CD14-positive monocyte (primary cell): Measurements from ENCODE around the gene PEX11G. TPM values are rescaled to one million over a fixed set of nuclear protein-coding genes. Genes with fewer than 3 reads are reported as not detected.
"Not testable (repeated sequence)": the region's sequence is repeated elsewhere in the genome, so short reads cannot be mapped to it uniquely, and the experiment has no call there.

ENCODE experiments used
- DNase-seq, 3 donors: peaks; one replicate each; pipeline ENCODE4 v3.0.0-alpha.2; 2011 to 2022
- H2AFZ ChIP-seq: 2 replicates; pipeline ENCODE4 v1.6.0; 2012; ENCODE audit warnings: mild to moderate bottlenecking, low read depth, low read length, inconsistent platforms; ENCODE audit not compliant: insufficient read depth, poor library complexity, severe bottlenecking
- H3K27ac ChIP-seq, 2 donors: 1 replicate in 1 of 2; 2 replicates in 1 of 2; pipeline ENCODE4 v1.5.1; 2012 to 2013; ENCODE audit warnings: low read length in 2 of 2, control low read depth in 1 of 2, inconsistent platforms in 1 of 2, low read depth in 1 of 2, mild to moderate bottlenecking in 1 of 2
- H3K27me3 ChIP-seq, 2 donors: one replicate each; pipeline versions ENCODE4 v1.6.0 to v1.6.1; 2011 to 2013; ENCODE audit warnings: low read length in 2 of 2; ENCODE audit not compliant: control insufficient read depth in 2 of 2, insufficient read depth in 2 of 2
- H3K36me3 ChIP-seq, 2 donors: replicated peaks in 1 of 2; 1 replicate in 1 of 2; 2 replicates in 1 of 2; pipeline versions ENCODE4 v1.5.1 to v1.6.1; 2012 to 2013; ENCODE audit warnings: low read length in 2 of 2, control low read depth in 1 of 2, inconsistent platforms in 1 of 2, mild to moderate bottlenecking in 1 of 2; ENCODE audit not compliant: insufficient read depth in 2 of 2, control insufficient read depth in 1 of 2
- H3K4me1 ChIP-seq, 2 donors: 1 replicate in 1 of 2; 2 replicates in 1 of 2; pipeline versions ENCODE4 v1.5.1 to v1.6.1; 2012 to 2013; ENCODE audit warnings: low read length in 2 of 2, control low read depth in 1 of 2, inconsistent platforms in 1 of 2, mild to moderate bottlenecking in 1 of 2, moderate library complexity in 1 of 2; ENCODE audit not compliant: insufficient read depth in 2 of 2, control insufficient read depth in 1 of 2
- H3K4me2 ChIP-seq: replicated peaks from 2 replicates; pipeline ENCODE3; 2012; ENCODE audit warnings: low read length, moderate library complexity, mild to moderate bottlenecking; ENCODE audit not compliant: poor library complexity, severe bottlenecking; ENCODE audit errors: extremely low read depth
- H3K4me3 ChIP-seq, 3 experiments: fragments of 200-600 bp in 1 of 3; sonication (generic) in 1 of 3; replicated peaks in 1 of 3; 1 replicate in 2 of 3; 2 replicates in 1 of 3; pipeline ENCODE4 v1.5.1; 2011 to 2013; ENCODE audit warnings: low read length in 3 of 3, mild to moderate bottlenecking in 3 of 3, control low read depth in 2 of 3, low read depth in 2 of 3, inconsistent platforms in 1 of 3, moderate library complexity in 1 of 3
- H3K79me2 ChIP-seq: 2 replicates; pipeline ENCODE4 v1.6.0; 2012; ENCODE audit warnings: mild to moderate bottlenecking, control low read depth, inconsistent platforms, low read length, moderate library complexity; ENCODE audit not compliant: insufficient read depth
- H3K9ac ChIP-seq: 2 replicates; pipeline ENCODE4 v1.6.0; 2017; ENCODE audit warnings: low read length, mild to moderate bottlenecking; ENCODE audit not compliant: insufficient read depth, poor library complexity, severe bottlenecking
- H3K9me3 ChIP-seq, 2 donors: replicated peaks in 1 of 2; 1 replicate in 1 of 2; 2 replicates in 1 of 2; pipeline versions ENCODE4 v1.5.1 to v1.6.1; 2012 to 2013; ENCODE audit warnings: low read length in 2 of 2, control low read depth in 1 of 2; ENCODE audit not compliant: control insufficient read depth in 1 of 2, insufficient read depth in 1 of 2
- H4K20me1 ChIP-seq: 2 replicates; pipeline ENCODE4 v1.6.0; 2012; ENCODE audit warnings: mild to moderate bottlenecking, low read length, control low read depth, moderate library complexity; ENCODE audit not compliant: insufficient read depth
- H3K27ac Mint-ChIP-seq, 7 donors: one replicate each; pipeline ENCODE4 v1.8.0; 2020; ENCODE audit warnings: mild to moderate bottlenecking in 7 of 7, mixed read lengths in 7 of 7, moderate library complexity in 6 of 7, inconsistent platforms in 2 of 7
- H3K27me3 Mint-ChIP-seq, 3 donors: one replicate each; pipeline ENCODE4 v1.8.0; 2021 to 2022; ENCODE audit warnings: low read depth in 3 of 3, mild to moderate bottlenecking in 3 of 3, mixed read lengths in 3 of 3, moderate library complexity in 3 of 3, inconsistent platforms in 1 of 3
- H3K36me3 Mint-ChIP-seq, 2 donors: one replicate each; pipeline ENCODE4 v1.8.0; 2020; ENCODE audit warnings: mixed read lengths in 2 of 2, inconsistent platforms in 1 of 2, mild to moderate bottlenecking in 1 of 2
- H3K4me1 Mint-ChIP-seq: one replicate; pipeline ENCODE4 v1.8.0; 2020; ENCODE audit warnings: mild to moderate bottlenecking, mixed read lengths
- H3K4me3 Mint-ChIP-seq, 2 donors: one replicate each; pipeline ENCODE4 v1.8.0; 2020; ENCODE audit warnings: mild to moderate bottlenecking in 2 of 2, mixed read lengths in 2 of 2, moderate library complexity in 1 of 2
- H3K9me3 Mint-ChIP-seq, 7 donors: one replicate each; pipeline ENCODE4 v1.8.0; 2020 to 2022; ENCODE audit warnings: mixed read lengths in 7 of 7, mild to moderate bottlenecking in 6 of 7, moderate library complexity in 6 of 7, inconsistent platforms in 2 of 7
- CTCF ChIP-seq: fragments of 200-600 bp; IDR thresholded peaks from one replicate; pipeline ENCODE4 v1.8.0; 2022; ENCODE audit warnings: antibody characterized with exemption, mild to moderate bottlenecking
- WGBS: methylation state at CpG from one replicate; pipeline ENCODE4 v1.1.5; 2013; ENCODE audit warnings: missing lambda C conversion rate; ENCODE audit not compliant: insufficient coverage; 5-methylcytosine and 5-hydroxymethylcytosine counted together
- intact Hi-C, 2 donors: fragments of 100-400 bp; cut with micrococcal nuclease; formaldehyde crosslinking; loops; one replicate each; pipeline versions ENCODE4 v1.15.0 to v1.15.1; 2023
- polyA plus RNA-seq, 3 donors: library from polyadenylated mRNA; depleted of rRNA in 1 of 3; unstranded in 2 of 3; stranded (reverse) in 1 of 3; fragments of 300-500 nt in 2 of 3; fragments of >200 nt in 1 of 3; fragmentation: Illumina TruSeq in 2 of 3; gene quantifications; 1 replicate in 2 of 3; 2 replicates in 1 of 3; pipeline ENCODE4 v1.2.3, GENCODE V29; 2012 to 2021

PEX11G gene
- polyA plus RNA-seq, 3 donors = 0.77 to 3.0 (median 1.4) TPM

- Mint-ChIP-seq H3K9me3 (peaks cover 0 to 3% (median 0%) of the 10 kb centered on the region in 7 donors), H3K4me3 (no peak overlapping the region), H3K27ac (peak overlapping the region in 5 of 7 donors; percentile 13 to 80 (median 67)), H3K4me1 (no peaks in the 10 kb centered on the region), H3K36me3 (peaks cover 49 to 71% of the 10 kb centered on the region in 2 donors), H3K27me3 (no peaks in the 10 kb centered on the region)
- Histone ChIP-seq H3K4me3 (no peak overlapping the region), H4K20me1 (peaks cover 73% of the 10 kb centered on the region), H3K79me2 (peaks cover 37% of the 10 kb centered on the region), H3K27me3 (no peaks in the 10 kb centered on the region), H3K9ac (no peak overlapping the region), H3K36me3 (peaks cover 45 to 81% of the 10 kb centered on the region in 2 donors), H3K4me2 (no peak overlapping the region), H3K9me3 (no peaks in the 10 kb centered on the region), H3K4me1 (no peaks in the 10 kb centered on the region), H2AFZ (no peak overlapping the region), H3K27ac (no peak overlapping the region)
- 97% methylated on average over 3 of the region's 3 CpGs for WGBS
- intact Hi-C loops = no loop called here
- no peak for DNase-seq
- TF ChIP-seq CTCF = no peak
These were observed 53.2 kb downstream of the PEX11G start for GRCh38 chr19:7435586-7435985.

DNA sequence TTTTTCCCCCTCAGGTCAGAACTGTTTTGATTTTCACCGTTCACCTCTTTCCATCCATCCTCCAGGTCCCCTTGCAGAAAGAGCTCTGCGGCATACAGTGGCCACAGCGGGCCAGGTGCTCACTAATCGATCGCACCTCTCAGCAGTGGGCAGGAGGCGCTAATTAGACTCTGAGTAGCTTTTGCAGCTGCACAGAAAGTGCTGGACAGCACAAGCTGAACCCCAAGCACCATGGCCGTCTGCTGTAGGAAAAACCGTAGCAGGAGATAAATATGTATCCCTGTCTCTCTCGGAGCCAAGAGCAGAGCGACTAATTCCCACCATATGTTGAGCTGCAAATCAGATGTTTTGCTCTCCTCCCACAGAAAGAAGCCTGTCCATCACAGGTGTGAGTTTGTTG is 54.4 kb downstream of the PEX11G start:
- Mint-ChIP-seq H3K27ac (peak overlapping the region in 1 of 7 donors; percentile 78), H3K4me3 (no peak overlapping the region), H3K9me3 (peaks cover 0 to 3% (median 0%) of the 10 kb centered on the region in 7 donors), H3K4me1 (no peaks in the 10 kb centered on the region), H3K36me3 (peaks cover 45 to 70% of the 10 kb centered on the region in 2 donors), H3K27me3 (no peaks in the 10 kb centered on the region)
- no peak for TF ChIP-seq CTCF
- H3K9ac ChIP-seq = no peak overlapping the region
- intact Hi-C loops = no loop called here
- WGBS = 98% methylated on average over 8 of the region's 10 CpGs
- H2AFZ ChIP-seq = no peak overlapping the region
- DNase-seq = no peak
- peaks cover 70% of the 10 kb centered on the region for H4K20me1 ChIP-seq
- peak overlapping the region in 1 of 2 donors; percentile 20 for H3K27ac ChIP-seq
- peaks cover 42 to 80% of the 10 kb centered on the region in 2 donors for H3K36me3 ChIP-seq
- no peaks in the 10 kb centered on the region for H3K4me1 ChIP-seq
- H3K4me3 ChIP-seq = no peak overlapping the region
- H3K79me2 ChIP-seq = peaks cover 42% of the 10 kb centered on the region
- H3K27me3 ChIP-seq = no peaks in the 10 kb centered on the region
- no peaks in the 10 kb centered on the region for H3K9me3 ChIP-seq
- H3K4me2 ChIP-seq = no peak overlapping the region

DNA sequence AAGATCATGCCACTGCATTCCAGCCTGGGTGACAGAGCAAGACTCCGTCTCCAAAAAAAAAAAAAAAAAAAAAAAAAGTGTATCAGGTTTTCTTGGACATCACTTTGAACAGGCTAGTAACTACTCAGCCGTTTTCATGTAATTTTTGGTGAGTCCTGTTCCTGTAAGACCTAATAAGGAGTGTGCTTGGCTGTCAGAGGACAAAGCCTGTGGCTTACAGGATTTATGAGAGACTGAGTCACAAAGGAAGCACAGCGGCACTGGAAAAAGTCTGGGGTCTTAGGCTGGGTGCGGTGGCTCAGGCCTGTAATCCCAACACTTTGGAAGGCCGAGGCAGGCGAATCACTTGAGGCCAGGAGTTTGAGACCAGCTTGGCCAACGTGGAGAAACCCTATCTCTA is 55.4 kb downstream of the PEX11G start:
- H3K4me3 ChIP-seq, H3K9ac ChIP-seq, H2AFZ ChIP-seq, H3K4me2 ChIP-seq, intact Hi-C loops, H3K27me3 ChIP-seq, H3K9me3 Mint-ChIP-seq, DNase-seq, H3K9me3 ChIP-seq, H3K4me1 ChIP-seq, H3K27me3 Mint-ChIP-seq, H3K4me1 Mint-ChIP-seq, H3K27ac ChIP-seq, H3K4me3 Mint-ChIP-seq: not testable (repeated sequence)
- Histone ChIP-seq H3K36me3 (peaks cover 38 to 77% of the 10 kb centered on the region in 2 donors), H3K79me2 (peaks cover 37% of the 10 kb centered on the region), H4K20me1 (peaks cover 75% of the 10 kb centered on the region)
- WGBS = 92% methylated on average over 2 of the region's 7 CpGs
- Mint-ChIP-seq H3K27ac (peak overlapping the region in 1 of 7 donors; percentile 54), H3K36me3 (peaks cover 45 to 74% of the 10 kb centered on the region in 2 donors)
